ENCODE results near the gene MTMR3. TPM values are rescaled to one million over a fixed set of nuclear protein-coding genes. Genes with fewer than 3 reads are reported as not detected.

Gene MTMR3
- total and polyA plus RNA-seq, 8 donors: 15.5 to 32.5 (median 20.2) TPM

DNA sequence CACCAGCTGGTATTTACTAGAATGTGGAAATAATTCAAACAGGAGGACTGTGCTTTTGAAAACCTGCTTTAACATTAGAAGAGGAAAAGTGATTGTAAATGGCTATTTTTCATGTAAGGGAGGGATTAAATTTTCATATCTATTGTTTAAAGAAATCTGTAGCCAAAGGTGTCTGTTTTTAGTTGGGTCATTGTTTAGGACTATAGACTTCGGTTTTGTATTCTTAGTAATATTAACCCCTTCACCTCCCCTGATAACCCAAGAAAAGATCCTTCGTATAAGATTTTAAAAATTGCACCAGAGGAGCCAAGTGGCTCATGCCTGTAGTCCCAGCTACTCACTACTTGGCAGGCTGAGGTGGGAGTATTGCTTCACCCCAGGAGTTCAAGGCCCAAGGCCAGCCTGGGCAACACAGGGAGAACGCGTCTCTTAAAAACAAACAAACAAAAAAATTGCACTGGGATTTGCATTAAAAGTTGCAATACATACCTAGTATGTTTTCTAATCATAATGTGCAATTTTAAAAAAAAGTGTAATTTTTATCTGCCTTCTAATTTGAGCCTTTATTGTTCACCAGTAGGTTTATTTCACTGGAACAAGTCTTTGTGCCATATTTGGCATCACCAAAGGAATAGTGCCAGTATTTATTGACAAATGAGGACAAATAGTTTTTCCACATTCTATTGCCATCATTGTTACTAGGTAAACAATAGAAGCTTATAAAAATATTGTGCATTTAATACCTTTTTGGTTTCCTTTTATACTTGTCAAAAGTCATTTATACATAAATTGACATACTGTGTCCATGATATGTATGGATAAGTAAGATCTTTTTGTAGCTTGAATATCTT lies 34.3 kb downstream of the MTMR3 start:
- FAIRE-seq (no peak), DNase-seq (peak in 1 of 6 donors; percentile 49), ATAC-seq (peak; percentile 79 to 83 (median 81))
- WGBS, 2 donors: 15 to 19% methylated on average over 4 of the region's 4 CpGs
- Histone ChIP-seq H3K27me3 (no peaks in the 10 kb centered on the region), H3K36me3 (no peaks in the 10 kb centered on the region), H3K4me1 (peaks cover 18 to 35% (median 22%) of the 10 kb centered on the region in 3 donors), H3K9me3 (no peaks in the 10 kb centered on the region), H3K4me3 (no peak overlapping the region), H3K27ac (no peak overlapping the region)
- intact Hi-C loops (cut with DNase I): no loop called here
- no peak for TF ChIP-seq CTCF (IDR thresholded peaks at IDR 0.05)

- DNase-seq (no peak), ATAC-seq (no peak), FAIRE-seq (no peak)
- no peak overlapping the region for H3K4me3 ChIP-seq
- no peaks in the 10 kb centered on the region for H3K27me3 ChIP-seq
- 95 to 96% methylated on average over 3 of the region's 3 CpGs for WGBS, 2 donors
- no peaks in the 10 kb centered on the region for H3K4me1 ChIP-seq
- intact Hi-C loops (cut with DNase I): no loop called here
- no peak overlapping the region for H3K27ac ChIP-seq
- H3K9me3 ChIP-seq: no peaks in the 10 kb centered on the region
- no peaks in the 10 kb centered on the region for H3K36me3 ChIP-seq
- no peak for TF ChIP-seq CTCF (IDR thresholded peaks at IDR 0.05)
Measured at GRCh38 chr22:29925402-29925801, 42.4 kb downstream of the MTMR3 start.

- Histone ChIP-seq H3K4me3 (no peak overlapping the region), H3K27ac (no peak overlapping the region), H3K9me3 (no peaks in the 10 kb centered on the region), H3K27me3 (no peaks in the 10 kb centered on the region), H3K36me3 (no peaks in the 10 kb centered on the region), H3K4me1 (no peaks in the 10 kb centered on the region)
- no peak for DNase-seq
- TF ChIP-seq CTCF (IDR thresholded peaks at IDR 0.05): no peak
- FAIRE-seq: no peak
- WGBS, 2 donors: 93 to 97% methylated on average over 4 of the region's 4 CpGs
- intact Hi-C loops (cut with DNase I): no loop called here
- no peak for ATAC-seq
Measured at GRCh38 chr22:29926057-29926456, 43.1 kb downstream of the MTMR3 start.

- 61 to 84% methylated on average over 2 of the region's 2 CpGs for WGBS, 2 donors
- no peaks in the 10 kb centered on the region for H3K36me3 ChIP-seq
- no peaks in the 10 kb centered on the region for H3K27me3 ChIP-seq
- peaks cover 8 to 21% (median 16%) of the 10 kb centered on the region in 3 donors for H3K4me1 ChIP-seq
- no peak for TF ChIP-seq CTCF (IDR thresholded peaks at IDR 0.05)
- no peak for DNase-seq
- no peaks in the 10 kb centered on the region for H3K9me3 ChIP-seq
- no peak overlapping the region for H3K4me3 ChIP-seq
- no peak for FAIRE-seq
- no peak overlapping the region for H3K27ac ChIP-seq
- ATAC-seq: no peak
- intact Hi-C loops (cut with DNase I): no loop called here
Measured at GRCh38 chr22:29932136-29932535, 49.2 kb downstream of the MTMR3 start.

GRCh38 chr22:29933619-29934018 lies 50.6 kb downstream of the MTMR3 start:
- ATAC-seq (no peak), FAIRE-seq (no peak), DNase-seq (no peak)
- H3K4me1 ChIP-seq: peaks cover 8 to 21% (median 16%) of the 10 kb centered on the region in 3 donors
- intact Hi-C loops (cut with DNase I): no loop called here
- H3K4me3 ChIP-seq: no peak overlapping the region
- TF ChIP-seq CTCF (IDR thresholded peaks at IDR 0.05): no peak
- H3K9me3 ChIP-seq: no peaks in the 10 kb centered on the region
- WGBS, 2 donors: 94 to 100% methylated on average over 1 of the region's 1 CpG
- no peaks in the 10 kb centered on the region for H3K36me3 ChIP-seq
- no peak overlapping the region for H3K27ac ChIP-seq
- no peaks in the 10 kb centered on the region for H3K27me3 ChIP-seq
